Embryonic facial prominence (tissue), 1 donor: ENCODE results near the gene CDCA7L.

Source experiments
- DNase-seq: peaks from one replicate; pipeline ENCODE4 v3.0.0-alpha.2; 2016; ENCODE audit errors: extremely low spot score

Gene CDCA7L, protein sequence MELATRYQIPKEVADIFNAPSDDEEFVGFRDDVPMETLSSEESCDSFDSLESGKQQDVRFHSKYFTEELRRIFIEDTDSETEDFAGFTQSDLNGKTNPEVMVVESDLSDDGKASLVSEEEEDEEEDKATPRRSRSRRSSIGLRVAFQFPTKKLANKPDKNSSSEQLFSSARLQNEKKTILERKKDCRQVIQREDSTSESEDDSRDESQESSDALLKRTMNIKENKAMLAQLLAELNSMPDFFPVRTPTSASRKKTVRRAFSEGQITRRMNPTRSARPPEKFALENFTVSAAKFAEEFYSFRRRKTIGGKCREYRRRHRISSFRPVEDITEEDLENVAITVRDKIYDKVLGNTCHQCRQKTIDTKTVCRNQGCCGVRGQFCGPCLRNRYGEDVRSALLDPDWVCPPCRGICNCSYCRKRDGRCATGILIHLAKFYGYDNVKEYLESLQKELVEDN

DNA sequence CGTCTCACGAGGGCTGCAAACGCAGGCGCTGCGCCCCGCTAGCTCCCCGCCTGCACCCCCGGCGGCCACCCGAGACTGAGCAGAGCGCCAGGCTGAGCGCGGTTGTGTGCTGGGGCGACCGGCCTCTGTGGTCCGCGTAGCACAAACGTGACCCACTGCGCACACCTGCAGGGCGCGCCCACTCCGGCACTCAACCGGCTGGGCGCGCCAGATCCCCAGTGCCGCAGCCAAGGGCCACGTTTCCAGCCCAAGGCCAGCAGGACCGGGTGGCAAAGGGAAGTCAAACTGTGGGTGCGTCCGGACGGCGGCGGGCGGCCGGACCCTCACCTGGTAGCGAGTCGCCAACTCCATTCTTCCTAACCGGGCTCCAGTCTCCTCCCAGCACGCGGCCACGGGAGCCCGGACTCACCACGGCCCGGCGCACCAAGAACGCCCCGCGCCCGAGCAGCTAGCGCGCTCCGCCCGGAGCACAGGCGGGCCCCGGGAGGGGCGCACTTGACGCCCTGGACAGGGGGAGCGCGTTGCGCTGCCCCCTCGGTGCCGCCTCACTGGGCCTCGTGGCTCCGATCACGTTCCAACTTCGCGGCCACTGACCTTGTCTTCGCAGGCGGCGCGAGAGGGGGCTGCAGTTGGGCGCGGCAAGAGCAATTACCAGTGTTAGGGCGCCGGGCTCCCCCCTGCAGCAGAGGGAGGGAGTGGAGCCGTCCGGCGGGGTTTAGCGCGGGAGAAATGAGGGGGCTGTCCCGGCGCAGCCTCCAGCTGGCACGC, at the start of gene CDCA7L:
Gene CDCA7L, minus strand, starts transcription at position 446 of the 768 bp plus-strand sequence. Its CDS starts 95 bp downstream, at position 351.
- peak; percentile 48 for DNase-seq

DNA sequence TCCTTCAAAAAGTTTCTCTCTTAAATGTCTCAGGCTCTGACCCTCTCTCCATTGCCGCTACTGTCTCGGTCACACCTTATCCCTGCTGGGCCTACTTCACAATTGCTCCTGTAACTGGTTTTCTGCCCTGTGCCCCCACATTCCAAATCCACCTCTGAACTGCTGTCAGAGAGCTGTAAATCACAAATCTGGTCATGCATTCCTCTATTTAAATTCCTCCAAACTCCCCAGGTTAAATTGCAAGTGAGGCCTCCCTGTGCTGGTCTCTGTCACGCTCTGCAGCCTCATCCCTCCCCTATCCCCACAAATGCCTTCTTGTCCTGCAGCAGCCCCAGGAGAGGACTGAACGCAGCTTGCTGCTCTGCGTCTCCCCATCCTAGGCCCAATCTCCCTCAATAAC, 40.4 kb upstream of the CDCA7L start:
- no peak for DNase-seq

DNA sequence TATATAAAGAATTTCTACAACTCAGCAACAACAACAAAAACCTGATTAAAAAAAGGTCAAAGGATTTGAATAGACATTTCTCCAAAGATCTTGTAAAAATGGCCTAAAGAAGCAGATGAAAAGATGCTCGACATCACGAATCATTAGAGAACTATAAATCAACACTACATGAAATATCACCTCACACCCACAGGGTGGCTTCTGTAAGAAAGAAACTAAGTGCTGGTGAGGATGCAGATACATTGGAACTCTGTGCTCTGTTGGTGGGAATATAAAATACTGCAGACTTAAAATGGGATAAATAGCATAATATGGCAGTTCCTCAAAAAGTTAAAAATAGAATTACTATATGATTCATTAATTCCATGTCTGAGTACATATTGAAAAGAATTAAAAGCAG, 38.3 kb upstream of the CDCA7L start:
- no peak for DNase-seq

DNA sequence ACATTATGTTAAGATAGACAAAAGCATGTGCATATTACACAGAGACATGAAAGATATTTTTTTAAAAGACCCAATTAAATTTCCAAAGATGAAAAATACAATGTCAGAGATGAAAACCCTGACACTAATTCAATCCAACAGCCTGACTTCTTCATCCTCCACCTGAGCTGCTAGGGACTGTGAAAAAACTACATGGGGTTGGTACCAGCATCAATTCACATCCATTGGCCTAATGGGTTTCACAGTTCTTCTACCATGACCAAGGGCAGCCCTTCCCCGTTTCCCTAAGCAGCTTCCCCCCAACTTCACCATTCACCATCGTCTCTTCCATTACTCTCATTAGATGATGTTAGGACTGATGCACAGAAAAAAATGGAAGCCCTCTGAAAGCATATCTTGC, 37.4 kb upstream of the CDCA7L start:
- DNase-seq: no peak

DNA sequence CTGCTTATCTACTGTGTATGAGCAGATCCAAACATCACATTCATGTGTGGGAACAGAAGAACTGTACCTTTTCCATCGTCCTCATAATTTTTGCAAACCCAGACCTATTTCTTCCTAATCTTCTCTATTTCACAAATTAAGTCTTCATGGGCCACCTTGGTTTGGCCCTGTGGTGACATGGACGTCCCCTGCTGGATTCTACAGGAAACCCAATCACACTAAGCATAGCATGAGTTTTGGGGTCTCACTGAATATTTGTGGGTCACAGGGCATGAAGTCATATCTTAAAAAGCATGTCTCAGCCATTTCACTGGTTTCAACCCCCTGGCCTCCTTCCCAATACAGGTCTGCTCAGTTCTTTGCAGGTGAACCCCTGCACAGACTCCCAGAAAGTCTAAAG, 35.8 kb upstream of the CDCA7L start:
- DNase-seq: no peak

DNA sequence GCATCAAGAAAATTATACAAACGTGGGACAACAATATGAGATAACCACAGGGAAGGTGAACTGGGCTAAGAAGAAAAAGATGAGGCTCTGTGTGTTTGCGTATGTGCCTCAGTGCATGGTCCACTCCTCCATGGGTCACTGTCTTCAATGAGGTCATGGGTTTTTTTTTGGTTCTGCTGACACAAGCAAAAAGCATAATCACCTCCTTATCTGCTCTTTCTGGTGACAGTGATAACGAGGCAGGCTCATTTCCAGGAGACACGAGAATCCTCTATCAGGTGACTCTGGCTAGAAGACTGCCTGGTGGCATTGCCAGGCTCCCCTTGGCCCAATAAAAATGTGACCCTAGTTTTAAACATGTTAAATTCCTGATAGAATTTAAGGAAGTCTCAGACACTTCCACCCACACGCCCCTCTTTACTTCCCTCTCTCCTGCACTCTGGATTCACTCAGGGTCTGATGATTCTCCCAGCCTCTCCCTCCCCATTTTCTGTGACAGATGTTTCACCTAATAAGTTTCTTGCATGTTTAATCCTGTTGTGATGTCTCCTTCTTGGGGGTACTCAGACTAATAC, 35.3 kb upstream of the CDCA7L start:
- no peak for DNase-seq

DNA sequence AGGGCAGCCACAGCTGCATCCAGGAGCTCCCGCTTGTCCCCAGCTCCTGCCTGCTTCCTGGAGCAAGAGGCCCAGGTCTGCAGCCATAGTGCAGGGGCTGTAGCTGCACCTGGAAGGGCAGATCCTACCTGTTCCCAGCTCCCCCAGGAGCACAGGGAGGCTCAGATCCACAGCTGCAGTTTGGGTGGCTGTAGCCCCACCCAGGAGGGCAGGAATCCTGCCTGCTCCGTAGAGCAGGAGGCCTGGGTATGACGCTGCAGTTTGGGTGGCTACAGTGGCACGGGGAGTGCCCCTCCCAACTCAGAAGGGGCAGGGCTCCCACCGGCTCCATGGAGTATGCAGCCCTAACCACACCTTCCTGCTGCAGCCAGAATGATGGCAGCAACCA, 26.7 kb upstream of the CDCA7L start:
- DNase-seq: no peak

DNA sequence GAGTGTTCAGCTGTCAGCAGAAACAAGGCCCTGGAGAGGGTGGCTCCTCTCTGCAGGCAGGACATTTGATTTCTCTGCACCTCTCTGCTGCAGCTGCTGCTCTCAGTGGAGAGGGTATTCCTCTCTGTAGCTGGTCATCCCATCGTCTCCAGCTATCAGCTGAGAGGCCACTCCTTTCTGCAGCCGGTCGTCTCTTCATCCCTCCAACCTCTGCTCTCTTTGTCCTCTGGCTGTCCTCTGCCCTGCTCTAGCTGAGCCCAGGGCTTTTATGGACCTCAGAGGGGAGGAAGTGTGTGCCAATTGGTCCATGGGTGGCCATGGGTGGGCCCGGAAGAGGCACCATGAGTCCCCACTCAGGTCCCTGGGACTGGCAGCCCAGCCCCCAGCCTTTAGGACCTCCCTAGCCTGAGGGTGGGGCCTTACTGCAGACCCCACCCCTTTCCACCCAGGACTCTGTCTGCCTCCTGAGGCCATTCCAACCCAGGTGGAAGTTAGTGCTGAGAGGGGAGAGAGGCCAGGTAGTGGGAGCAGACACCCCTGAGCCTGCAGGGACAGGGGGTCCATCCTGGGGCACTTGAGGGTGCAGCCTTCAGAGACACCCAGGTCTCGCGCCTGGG, 26.2 kb upstream of the CDCA7L start:
- DNase-seq: no peak

DNA sequence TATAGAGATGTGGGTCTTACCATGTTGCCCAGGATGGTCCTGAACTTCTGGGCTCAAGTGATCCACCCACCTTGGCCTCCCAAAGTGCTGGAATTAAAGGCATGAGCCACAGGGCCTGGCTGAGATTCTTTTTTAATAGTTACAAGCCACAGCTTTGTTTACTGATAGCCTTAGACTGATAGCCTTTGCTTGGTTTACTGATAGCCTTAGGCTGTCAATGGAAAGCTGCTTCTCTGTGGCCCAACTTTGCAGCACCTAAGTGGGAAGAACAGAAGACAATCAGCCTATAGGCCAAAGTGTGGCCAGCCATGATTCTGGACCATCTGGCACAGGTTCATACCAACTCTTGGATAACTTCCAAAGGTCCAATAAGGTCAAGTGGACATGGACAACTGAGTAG, 24.1 kb upstream of the CDCA7L start:
- no peak for DNase-seq

DNA sequence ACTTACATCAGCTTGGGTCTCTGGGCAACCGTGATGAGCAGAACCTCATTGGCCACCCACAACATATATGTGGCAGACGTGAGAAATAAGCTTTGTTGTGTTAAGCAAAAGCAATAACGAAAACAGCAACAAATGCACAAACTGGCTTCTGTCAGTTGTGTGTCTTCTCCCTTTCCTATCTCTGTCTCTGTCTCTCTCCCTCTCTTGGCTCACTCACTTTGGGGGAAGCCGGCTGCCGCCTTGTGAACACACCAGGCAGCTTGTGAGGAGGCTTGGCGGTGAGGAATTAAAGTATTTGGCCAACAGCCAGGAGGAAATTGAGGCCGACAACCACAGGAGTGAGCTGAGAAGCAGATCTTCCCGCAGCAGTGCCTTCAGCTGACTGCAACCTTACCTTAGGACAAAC, 21.9 kb upstream of the CDCA7L start:
- no peak for DNase-seq

DNA sequence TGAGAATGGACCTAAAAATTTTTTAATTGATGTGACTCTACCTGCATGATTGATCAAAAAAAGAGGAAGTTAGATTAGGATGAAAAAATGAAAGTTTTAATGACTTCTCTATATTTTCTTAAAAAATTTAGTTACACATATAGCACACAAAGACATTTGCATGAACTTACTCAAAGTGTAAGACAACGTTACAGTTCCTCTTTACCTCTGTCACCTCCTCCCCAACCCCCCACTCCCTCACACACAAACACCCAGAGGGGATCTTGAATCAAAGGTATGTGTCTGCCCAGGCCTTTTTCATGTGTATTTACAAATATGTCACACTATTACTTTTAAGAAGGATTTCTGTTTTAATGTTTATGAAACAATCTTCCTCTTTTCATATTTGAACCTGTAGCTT, 20.6 kb upstream of the CDCA7L start:
- DNase-seq: no peak

DNA sequence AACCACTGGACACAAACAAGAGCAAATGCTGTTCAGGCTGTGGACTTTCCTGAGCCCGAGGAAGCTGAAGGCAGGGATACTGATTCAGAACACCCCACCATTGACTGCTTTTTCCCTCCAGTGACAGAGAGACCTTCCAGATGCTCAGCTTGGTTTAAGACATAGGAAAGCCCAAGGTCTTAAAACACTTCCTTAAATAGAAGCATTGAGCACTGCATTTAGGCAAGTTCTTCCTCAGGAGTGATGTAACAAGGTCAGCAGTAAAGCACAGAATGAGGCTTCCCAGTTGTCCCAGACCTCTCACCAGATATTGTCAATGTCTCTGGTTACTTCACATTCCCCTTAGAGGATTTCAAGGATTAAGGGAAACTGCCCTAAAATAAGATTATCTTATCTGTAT, 19.6 kb upstream of the CDCA7L start:
- DNase-seq: no peak

DNA sequence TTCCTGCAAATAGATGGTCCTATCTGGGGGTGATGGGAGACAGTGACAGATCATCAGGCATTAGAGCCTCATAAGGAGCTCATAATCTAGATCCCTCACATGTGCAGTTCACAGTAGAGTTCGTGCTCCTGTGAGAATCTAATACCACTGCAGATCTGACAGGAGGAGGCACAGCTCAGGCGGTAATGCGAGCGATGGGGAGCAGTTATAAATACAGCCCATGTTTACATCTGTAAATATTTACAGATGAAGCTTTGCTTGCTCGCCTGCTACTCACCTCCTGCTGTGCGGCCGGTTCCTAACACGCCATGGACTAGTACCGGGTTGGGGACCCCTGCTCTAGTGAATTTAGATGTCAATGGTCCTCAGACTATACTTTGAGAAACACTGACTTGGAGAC, 17.0 kb upstream of the CDCA7L start:
- no peak for DNase-seq

DNA sequence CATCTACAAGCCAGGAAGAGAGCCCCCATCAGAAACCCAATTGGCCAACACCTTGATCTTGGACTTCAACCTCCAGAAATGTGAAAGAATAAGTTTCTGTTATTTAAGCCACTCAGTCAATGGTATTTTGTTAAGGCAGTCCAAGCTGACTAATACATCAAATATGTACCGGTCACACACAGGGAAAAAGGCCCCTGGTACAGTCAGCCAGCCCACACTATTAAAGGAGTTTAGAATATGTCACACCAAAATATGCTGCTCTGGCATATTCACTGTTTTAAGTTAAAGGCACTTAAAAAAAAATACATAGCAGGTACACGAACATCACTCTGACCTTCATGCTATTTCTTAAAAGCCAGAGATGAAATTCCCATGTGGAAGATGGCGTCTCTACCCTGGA, 15.2 kb upstream of the CDCA7L start:
- DNase-seq: no peak

DNA sequence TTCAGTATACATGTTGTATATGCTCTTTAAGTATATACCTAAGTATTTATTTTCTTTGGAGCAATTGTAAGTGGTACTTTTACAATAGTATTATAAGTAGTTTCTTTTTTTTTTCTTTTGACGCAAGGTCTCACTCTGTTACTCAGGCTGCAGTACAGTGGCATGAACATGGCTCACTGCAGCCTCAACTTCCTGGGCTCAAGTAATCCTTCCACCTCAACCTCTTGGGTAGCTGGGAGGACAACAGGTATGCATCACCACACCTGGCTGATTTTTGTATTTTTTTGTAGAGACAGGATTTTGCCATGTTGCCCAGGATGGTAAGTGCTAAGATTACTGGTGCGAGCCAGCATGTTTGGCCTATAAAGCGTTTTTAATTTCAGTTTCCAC, 13.7 kb upstream of the CDCA7L start:
- no peak for DNase-seq

DNA sequence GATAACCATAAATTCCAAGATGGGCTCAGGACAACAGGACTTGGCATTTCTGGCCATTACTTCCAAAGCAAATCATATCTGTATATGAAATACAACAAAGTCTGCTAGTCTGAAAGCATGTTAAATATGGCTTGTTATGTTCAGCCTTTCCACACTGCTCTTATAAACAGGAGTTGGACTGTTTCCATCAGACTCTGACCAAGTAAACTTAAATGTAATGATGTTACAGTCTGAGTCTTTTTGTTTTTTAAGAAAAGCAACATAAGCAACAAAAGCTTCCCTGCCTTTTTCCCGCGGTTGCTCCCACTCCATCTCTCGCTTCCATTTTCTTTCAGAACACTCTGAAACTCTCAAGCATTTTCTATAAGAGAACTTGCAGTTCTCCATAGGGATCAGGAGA, 8.1 kb upstream of the CDCA7L start:
- no peak for DNase-seq

DNA sequence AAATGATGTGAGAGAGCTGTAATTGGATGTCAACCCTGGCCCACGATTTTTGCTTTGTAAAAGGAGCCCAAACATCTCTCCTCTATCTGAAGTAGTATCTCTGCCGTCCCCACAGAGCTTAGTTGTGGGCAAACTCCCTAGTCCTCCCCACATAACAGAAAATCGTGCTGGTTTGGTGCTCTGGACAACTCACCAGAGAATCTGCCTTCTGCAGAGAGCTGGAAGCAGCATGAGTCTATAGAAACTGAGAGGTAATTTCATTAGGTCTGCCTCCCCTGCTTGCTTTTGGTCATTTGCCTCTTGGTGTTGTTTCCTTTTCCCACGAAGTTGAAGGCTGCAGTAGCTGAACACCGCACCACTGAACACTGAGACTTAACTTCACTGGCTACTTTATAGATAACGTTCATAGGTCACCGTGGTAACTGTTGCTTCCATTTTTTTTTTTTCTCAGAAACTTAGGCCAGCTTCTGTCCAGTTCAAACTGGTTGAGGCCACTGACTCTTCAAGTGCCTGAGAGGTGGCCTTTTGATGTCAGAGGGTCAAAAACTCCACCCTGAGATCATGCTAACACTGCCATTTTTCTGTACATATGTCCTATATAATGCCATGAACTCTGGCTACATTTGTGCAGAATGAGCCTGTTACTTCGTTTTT, 3.3 kb upstream of the CDCA7L start:
- no peak for DNase-seq

DNA sequence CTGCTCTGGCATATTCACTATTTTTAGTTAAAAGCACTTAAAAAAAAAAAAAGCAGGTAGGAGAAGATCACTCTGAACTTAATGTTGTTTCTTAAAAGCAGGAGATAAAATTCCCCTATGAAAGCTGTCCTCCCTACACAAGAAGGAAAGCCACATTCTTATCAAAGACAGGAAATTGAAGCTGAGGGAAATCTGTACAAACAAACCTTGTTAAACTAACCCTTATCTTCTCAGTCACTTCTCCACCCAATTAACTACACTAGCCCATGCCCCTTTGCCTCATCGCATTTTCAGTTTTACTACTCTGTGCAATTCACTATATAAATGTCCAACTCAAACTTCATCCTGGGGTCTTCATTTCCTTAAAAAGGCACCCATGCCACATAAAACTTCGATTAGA, 2.7 kb upstream of the CDCA7L start:
- no peak for DNase-seq

DNA sequence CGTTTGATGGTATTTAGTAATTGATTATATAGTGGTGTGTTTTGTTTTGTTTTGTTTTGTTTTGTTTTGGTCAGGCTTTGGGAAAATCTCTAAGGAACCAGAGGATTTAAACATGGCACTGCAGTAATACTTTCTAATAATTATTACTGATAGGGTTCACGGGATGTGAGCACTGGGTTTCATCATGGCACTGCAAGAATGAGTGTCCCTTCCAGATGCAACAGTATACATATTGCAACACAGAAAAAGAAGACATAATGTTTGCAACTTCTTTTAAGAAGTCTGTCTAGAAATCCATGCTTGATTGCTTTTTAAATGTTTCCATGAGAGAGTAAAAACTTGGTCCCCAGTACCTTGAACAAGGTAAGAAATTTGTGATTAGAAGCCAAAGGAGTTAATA, 2.2 kb upstream of the CDCA7L start:
- no peak for DNase-seq

DNA sequence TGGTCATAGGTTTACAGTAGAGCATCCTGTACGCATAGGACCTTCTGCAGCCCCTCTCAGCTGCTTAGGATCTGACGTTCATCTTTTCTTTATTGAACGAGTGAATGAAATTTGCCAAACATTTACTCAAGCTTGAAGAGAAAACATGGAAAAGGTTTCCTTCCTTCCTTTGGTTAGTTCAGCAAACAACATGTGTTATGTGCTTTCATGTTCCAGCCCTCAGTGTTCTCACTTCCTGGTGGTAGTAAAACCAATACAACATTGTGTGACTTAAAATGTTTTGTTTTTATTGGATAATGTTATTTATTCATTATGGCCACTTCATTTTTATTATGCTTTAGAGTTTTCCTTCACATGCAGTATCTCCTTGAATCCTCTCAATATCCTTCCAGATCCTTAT, 1.4 kb upstream of the CDCA7L start:
- DNase-seq: no peak

DNA sequence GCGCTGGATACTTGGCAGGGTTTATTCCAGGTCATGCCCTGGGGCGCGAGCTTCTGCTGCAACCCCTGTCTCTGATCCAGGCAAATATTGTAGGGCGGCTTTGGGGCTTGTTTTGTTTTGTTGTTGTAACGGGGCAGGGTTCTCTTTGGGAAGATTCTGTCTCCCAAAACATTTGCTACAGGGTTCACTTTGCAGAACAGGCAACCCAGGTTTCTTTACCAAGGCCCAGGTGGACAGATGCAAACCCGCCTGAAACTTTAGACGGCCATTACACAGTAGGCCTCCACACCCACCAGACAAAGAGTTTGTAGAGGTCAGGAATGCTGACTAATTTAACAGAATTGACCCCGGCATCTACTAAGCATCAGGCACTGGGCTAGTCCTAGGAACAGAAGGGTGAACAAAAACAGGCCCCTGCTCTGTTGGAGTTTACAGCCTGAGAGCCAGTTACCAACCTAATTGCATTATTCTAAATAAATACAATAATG, 567 bp upstream of the CDCA7L start:
- DNase-seq: no peak
